Stimulated activated CD4-positive, alpha-beta T cell treated with anti-CD3 and anti-CD28 coated beads, Interleukin-12 subunit alpha, Interleukin-12 subunit beta, amount 100 ng/mL, for 24 hours (primary cell): Measurements from ENCODE around the gene DNASE1L2.

Experiments used
- DNase-seq, 2 experiments: peaks; one replicate each; pipeline ENCODE4 v3.0.0-alpha.2; 2020; ENCODE audit warnings: low read depth in 2 of 2

The DNASE1L2 gene

DNA sequence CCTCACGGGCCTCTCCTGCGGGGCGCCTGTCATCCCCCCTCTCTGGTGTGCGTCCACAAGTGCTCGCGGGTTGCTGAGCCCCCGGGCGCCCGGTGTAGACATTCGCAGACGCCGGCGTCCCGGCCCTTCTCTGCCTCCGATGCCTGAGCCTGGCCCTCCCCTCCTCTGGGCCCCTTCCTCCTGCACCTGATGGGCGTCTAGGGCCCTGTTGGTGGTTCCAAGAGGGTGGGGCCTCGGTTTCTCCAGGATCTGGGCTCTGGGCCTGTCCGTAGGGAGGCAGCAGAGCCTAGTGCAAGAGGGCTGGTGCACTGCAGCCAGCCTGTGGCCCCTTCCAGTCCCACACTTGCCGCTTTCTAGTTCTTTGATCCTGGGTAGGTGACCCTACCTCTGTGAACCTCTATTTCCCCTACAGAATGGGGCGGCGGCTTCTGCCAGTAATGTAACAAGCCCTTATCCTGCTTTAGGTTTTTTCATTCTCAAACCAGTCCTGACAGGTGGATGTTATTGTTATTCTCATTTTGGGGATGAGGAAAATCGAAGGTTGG, 12.2 kb upstream of the DNASE1L2 start:
- DNase-seq = no peak

DNA sequence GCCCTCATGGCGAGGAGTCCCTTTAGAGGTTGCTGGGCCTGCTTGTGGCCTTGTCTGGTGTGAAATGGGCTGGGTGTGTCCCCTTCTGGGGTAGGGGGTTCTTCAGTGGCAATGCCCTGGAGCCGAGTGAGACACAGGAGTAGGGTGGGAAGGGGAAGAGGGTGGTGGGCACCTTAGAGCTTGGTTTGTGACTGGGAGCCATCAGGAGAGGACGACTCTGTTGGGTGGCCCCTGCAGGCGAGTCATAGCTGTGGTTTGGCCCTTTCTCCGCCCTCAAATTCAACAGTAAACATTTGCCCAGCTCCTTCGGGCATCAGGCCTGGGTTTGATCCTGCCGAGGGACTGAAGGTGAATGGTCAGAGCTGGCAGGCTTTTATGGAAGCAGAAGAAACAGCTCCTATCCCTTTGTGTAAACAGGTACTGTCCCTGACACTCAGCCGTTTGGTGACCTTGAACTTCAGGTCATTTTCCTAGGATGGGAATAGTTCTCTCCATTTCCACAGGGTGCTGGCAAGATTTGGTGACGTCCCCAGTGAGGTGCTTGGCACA, 9.9 kb upstream of the DNASE1L2 start:
- no peak for DNase-seq

DNA sequence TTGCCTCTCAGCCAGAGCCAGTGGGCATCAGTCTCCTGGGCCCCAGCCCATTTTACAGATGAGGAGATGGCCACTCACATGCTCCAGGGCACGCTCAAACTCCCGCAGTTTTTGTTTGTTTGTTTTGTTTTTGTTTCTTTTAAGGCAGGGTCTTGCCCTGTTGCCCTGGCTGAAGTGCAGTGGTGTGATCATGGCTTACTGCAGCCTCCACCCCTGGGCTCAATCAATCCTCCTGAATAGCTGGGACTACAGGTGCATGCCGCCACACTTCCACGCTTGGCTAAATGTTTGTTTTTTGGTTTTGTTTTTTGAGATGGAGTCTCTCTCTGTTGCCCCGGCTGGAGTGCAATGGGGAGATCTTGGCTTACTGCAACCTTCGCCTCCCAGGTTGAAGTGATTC, 9.3 kb upstream of the DNASE1L2 start:
- no peak for DNase-seq

DNA sequence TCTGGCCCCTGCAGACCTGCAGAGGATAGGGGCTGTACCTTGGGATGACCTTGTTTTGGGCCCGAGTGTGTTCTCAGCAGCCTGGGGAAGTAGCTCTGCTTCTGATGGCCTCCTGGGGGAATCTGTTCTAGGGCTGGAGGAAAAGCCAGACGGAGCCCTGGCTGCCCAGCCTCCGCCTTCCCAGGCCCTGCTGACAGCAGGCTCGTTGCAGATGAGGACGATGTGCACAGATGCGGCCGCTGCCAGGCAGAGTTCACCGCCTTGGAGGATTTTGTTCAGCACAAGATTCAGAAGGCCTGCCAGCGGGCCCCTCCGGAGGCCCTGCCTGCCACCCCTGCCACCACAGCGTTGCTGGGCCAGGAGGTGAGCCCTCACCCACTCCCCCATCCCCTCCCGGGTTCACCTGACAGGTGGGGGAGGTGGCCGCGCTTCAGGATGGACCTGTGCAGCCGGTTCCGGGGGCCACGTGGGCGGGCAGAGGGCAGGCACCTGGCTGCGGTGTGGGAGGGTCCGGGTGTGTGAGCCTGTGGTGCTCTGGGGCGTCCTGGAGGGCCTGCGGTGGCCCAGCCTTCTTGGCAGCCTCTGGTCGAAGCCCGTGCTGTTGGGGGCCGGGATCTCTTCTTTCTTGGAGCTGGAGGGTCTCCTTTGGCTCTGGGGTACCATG, 8.0 kb upstream of the DNASE1L2 start:
- DNase-seq = no peak

DNA sequence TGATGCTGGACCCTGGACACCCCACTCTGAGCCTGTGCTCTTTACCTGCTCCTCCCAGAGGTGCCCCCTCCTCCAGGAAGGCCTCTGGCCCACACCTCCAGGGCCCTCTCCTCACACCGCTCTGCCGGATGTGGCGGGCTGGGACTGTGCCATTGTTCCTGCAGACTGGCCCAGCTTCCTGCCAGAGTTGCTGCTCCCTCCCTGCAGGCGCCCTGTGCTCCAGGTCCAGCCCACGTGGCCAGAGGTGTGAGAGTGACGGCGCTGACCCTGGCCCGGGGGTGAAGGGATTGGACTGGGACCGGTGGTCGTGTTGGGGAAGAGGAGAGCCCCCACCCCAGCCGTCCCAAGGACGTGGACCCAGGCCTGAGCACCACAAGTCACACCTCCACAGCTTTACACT, 7.2 kb upstream of the DNASE1L2 start:
- no peak for DNase-seq

DNA sequence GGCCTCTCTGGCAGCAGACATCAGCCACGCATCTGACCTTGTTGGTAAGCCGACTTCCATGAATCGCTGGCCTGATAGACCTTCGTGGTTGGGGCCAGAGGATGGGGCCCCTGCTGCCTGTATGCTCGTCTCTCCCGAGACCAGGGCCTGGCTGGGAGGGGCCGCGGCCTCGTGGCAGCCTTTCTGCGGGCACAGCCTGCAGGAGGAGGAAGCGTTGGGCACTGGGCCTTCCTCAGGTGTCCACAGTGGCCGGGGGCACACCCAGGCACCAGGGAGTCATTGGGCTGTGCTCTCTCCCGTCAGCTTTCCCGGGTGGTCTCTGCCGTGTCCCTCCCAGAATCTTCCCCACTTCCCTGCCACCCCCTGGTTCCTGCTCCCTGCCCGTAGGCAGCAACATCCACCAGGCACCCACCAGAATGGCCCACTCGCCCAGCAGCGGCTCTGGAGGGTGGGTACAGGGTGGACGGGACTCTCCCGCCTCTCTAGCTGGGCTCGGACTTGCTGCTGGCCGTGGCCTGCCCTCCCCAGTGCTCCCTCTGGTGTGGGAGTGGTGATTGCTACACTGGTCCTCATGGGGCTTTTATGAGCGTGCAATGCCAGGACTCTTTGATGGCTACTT, 6.5 kb upstream of the DNASE1L2 start:
- DNase-seq = no peak

DNA sequence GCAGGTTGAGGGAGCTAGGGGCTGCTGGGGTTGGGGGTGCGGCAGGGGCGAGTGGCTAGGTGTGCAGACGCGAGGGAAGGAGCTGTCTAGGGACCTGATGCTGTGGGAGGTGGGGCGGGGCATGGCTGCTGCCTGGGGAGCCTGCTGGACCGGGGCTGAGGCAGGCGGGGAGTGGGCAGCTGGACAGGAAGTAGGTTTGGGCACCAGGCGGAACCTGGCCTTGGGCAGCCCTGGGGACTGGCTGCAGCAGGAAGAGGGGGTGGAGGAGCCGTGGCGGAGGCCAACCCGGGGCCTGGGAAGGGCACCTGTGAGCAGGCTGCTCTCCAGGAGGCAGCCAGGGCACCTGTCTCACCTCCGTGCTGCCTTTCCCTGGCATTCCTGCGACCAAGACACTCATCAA, 5.9 kb upstream of the DNASE1L2 start:
- DNase-seq = no peak

DNA sequence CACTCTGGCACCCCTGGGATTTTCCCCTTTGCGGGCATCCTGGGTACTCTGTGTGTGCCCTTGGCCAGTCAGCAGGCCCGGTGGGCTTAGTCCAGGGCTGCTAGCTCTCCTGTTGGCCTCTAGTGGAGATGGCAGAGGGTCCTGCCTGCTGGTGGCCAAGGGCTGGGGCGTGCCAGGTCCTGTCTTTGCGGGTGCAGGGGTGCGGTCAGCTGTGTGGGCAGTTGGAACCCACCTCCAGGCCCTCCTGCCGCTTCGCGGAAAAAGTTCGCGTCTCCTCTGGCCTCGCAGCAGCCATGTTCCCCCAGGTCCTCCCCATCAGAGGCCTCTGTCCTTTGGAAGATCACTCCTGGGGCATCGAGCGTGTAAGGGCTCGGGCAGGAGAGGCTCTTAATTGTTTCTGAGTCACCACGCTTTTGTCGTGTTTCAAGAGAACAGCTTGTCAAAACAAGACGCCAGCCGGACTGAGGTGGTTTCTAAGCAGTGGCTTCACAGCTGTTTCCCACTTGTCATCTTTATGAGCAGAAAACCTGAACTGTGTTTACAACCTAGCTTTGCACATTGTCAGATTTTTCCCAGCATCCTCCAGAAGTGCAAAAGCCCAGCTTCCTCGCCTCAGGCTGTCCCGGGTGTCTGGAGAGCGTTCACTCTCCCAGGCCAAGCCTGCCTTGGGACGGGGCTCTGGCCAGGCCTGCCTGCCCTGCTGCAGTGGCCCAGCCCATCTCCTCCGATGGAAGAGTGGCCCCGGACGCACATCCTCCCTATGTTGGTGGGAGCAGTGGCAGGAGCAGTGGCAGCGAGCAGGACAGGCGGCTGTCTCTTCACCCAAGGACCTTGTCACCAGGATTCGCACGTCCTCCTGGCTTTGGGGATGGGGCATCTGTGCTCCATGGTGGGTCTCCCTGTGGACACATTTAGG, 5.0 kb upstream of the DNASE1L2 start:
- no peak for DNase-seq

DNA sequence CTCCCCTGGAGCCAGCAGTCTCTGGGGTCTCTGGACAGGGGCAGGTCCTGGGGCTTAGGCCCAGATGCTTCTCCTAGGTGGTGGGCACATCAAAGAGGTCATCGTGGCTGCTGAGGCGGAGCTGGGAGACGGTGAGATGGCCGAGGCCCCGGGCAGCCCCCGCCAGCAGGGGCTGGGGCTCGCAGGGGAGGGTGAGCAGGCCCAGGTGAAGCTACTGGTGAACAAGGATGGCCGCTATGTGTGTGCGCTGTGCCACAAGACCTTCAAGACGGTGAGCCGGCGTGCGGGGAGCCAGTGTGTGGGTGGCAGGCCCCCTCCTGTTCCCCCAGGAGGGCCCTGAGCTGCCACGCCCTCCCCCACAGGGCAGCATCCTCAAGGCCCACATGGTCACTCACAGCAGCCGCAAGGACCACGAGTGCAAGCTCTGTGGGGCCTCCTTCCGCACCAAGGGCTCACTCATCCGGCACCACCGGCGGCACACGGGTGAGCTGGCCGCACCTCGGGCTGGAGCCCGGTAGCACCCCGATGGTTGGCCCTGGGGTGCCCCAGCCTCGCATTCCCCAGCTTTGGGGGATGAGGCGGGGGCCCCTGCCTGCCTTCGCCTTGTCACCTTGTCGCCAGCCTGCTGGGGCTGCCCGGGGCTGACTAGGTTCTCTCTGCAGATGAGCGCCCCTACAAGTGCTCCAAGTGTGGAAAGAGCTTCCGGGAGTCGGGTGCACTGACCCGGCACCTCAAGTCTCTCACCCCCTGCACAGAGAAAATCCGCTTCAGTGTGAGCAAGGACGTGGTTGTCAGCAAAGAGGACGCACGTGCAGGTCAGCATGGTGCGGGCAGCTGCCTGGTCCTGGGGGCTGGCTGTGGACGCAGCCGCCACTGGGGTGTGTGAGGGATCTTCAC, 3.9 kb upstream of the DNASE1L2 start:
- no peak for DNase-seq

DNA sequence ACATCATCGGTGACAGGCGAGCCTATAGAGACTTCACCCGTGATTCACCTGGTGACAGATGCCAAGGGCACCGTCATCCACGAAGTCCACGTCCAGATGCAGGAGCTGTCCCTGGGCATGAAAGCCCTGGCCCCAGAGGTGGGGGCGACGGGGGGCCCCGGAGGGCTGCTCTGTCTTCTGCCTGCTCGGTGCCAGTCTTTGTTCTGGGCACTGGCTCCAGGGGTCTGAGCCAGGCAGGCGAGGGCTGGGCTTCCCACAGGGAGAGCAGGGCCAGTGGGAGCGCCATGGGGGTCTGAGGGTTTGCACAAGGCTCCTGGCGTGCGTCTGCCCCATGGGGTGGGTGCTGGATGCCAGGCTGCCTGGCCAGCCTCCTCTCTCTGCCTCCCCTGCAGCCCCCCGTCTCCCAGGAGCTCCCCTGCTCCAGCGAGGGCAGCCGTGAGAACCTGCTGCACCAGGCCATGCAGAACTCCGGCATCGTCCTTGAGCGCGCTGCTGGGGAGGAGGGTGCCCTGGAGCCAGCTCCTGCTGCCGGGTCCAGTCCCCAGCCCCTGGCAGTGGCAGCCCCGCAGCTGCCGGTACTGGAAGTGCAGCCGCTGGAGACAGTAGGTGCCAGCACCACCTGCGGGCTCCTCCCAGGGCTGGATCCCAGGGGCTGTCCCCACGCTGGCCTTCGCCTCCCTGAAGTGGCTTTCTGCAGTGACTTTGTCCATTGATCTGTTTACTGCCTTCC, 3.0 kb upstream of the DNASE1L2 start:
- DNase-seq = no peak

DNA sequence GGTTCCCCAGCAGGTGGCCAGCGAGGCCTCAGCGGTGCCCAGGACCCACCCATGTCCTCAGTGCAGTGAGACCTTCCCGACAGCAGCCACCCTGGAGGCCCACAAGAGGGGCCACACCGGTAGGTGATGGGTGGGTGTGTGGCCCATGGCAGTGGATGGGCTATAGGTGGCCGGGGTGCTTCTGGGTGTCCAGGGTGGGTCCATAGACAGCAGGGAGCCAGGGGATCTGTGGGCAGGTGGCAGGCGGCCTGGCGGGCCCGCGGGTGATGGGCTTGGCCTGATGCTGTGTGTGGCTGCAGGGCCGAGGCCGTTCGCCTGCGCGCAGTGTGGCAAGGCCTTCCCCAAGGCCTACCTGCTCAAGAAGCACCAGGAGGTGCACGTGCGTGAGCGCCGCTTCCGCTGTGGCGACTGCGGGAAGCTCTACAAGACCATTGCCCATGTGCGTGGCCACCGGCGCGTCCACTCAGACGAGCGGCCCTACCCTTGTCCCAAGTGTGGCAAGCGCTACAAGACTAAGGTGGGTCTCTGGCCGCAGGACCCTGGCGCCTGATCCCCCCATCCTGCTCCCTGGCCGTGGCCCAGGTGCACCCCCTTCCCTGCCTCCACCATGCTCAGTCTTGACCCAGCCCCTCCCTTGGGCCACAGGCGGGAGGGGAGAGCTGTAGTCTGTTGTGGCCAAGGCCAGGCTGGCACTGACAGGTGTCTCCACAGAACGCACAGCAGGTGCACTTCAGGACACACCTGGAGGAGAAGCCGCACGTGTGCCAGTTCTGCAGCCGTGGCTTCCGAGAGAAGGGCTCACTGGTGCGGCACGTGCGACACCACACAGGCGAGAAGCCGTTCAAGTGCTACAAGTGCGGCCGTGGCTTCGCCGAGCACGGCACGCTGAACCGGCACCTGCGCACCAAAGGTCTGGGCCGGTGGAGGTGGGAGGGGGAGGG, 2.1 kb upstream of the DNASE1L2 start:
- no peak for DNase-seq

DNA sequence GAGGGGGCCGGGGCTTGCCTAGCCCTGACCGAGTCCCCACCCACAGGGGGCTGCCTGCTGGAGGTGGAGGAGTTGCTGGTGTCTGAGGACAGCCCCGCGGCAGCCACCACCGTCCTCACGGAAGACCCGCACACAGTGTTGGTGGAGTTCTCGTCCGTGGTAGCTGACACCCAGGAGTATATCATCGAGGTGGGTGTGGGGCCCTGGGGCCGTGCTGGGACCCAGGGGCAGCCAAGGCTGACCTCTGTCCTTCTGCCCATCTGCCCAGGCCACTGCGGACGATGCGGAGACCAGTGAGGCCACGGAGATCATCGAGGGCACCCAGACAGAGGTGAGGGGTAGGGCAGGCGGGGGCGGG, 1.5 kb upstream of the DNASE1L2 start:
- DNase-seq = no peak

DNA sequence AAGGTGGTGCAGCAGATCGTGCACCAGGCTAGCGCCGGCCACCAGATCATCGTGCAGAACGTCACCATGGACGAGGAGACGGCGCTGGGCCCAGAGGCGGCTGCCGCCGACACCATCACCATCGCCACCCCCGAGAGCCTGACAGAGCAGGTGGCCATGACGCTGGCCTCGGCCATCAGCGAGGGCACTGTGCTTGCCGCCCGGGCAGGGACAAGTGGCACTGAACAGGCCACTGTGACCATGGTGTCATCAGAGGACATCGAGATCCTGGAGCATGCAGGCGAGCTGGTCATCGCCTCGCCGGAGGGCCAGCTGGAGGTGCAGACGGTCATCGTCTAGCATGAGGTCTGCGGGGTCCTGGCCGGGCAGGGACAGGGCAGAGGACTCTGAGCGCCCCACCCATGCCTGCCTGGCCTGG, 1.0 kb upstream of the DNASE1L2 start:
- no peak for DNase-seq

DNA sequence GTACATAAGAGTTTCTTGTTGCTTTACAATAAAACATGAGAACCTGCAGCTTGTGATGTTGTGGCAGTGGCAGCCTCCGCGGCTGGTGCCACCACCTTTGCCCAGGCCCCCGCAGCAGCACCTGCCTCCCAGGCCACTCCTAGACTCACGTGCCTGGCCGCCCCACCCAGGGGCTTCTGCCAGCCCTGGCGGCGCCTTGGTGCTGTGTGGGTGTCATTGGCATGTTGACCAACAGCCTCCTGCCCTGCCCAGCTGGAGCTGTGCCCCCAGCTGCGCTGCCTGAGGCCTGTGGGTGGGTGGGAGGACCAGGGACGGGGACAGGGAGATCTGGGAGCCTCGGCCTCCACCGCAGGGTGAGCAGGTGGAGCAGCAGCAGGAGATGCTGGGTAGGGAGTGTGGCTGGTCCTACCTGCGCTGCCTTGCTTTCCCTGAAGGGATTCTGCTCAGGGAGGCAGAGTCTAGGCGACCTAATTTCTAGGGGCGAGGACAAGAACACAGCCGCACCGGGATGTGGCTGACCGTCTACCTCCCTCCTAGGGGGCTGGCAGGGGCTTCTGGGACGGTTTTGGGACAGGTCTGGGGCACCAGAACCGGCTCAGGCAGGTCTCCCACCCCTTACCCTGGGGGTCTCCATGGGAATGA, 428 bp upstream of the DNASE1L2 start:
- DNase-seq = no peak

DNA sequence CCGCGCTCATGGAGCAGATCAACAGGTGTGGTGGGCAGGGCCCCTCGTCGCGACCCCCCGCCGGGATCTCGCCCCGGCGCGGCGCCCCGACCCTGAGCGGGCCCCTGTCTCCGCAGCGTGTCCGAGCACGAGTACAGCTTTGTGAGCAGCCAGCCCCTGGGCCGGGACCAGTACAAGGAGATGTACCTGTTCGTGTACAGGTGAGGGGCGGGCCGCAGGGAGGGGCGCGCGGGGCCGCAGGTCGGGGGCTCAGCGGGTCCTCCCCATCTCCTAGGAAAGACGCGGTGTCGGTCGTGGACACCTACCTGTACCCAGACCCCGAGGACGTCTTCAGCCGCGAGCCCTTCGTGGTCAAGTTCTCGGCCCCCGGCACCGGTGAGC, 848 bp downstream of the DNASE1L2 start:
- no peak for DNase-seq

DNA sequence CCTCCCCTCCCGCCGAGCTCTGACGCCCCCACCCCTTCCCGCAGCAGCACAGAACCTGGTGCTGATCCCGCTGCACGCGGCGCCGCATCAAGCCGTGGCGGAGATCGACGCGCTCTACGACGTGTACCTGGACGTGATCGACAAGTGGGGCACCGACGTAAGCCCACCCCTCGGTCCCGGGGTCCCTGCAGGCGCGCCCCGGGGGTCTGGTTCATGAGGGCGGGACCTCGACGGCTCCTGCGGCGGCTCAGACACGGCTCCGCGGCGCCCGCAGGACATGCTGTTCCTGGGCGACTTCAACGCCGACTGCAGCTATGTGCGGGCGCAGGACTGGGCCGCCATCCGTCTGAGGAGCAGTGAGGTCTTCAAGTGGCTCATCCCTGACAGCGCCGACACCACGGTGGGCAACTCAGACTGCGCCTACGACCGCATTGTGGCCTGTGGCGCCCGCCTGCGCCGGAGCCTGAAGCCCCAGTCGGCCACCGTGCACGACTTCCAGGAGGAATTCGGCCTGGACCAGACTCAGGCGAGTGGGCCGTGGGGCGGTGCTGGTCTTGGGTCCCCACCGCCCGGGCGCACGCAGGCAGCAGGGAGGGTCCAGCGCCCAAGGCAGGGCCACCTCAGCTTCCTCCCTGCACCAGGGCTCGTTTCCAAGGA, 1.4 kb downstream of the DNASE1L2 start:
- no peak for DNase-seq

DNA sequence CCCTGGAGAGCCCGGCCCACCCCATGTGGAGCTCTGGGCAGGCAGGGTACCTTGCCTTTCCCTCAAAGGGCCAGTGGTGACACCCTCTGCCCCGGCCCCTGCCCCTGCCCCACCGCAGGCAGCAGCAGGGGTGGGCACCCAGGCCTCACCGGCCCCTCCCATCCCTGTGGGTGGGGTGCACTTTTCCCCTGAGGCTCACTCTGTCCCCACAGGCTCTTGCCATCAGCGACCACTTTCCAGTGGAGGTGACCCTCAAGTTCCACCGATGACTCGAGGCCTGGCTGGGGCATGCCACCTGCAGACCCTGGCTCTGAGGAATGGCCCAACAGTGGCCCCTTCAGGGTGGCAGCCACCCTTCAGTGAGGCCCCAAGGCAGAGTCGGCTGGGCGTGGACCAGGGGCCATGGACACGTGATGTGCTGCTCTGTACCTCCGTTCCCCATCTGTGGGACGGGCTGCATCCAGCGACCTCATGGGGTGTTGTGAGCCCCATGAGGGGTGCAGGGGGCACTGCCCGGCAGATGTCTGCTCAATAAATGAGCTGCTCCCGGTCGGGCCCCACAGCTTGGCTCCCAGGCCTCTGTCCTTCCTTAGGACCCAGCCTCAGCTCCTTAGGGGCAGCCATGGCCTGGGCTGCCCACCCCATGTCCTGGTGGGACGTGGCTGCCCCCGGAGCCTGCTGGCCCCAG, 2.0 kb downstream of the DNASE1L2 start:
- DNase-seq = no peak
